ENCODE data around the gene CX3CL1.

DNA sequence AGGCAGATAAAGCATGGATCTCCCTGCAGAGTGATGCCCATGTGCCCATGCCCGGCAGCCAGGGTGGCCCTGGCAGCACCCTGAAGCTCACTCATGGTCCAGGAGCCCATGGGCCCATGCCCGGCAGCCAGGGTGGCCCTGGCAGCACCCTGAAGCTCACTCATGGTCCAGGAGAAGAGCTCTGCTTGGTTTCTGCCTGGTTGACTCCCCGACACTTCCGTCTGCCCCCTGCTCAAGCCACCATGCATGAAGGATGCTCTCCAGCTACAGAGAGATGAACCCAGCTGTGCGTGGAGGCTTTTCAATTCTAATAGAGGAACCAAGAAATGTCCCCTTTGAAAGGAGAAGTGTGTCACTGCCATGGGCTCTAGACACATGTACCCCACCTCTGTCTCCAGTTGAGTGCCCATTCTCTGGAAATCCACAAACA is 41.0 kb downstream of the CX3CL1 start:
- TF ChIP-seq TAF1 (IDR thresholded peaks at IDR 0.05; ENCODE audit: borderline replicate concordance, low read depth, low read length), result no peak
- peak; percentile 28; the same call in 1 of the 2 replicates for TF ChIP-seq POLR2A (IDR thresholded peaks at IDR 0.05; ENCODE audit: low read depth, low read length)

Measured in GM12892 (cell line).